ENCODE data around the gene OLA1. TPM values are rescaled to one million over a fixed set of nuclear protein-coding genes. Genes with fewer than 3 reads are reported as not detected.

OLA1 gene
- total and polyA plus RNA-seq, 9 of the 15 experiments (the other 6 are each of a cell fraction or from before 2014, with no cell fraction given) = 208 to 353 (median 225) TPM

GRCh38 chr2:174047746-174048145 is 200.6 kb downstream of the OLA1 start:
- Histone ChIP-seq H3K9ac (ENCODE audit: insufficient read depth in 1 of 2, low read depth in 2 of 2, low read length in 2 of 2) (0 out of 4 replicates have a peak overlapping the region, but pooled peaks of 1 of the 2 experiments have one; percentile 21), H3K27ac (ENCODE audit: extremely low read depth, low read depth, low read length) (no peak overlapping the region), H2AFZ (ENCODE audit: low read depth, low read length) (no peak overlapping the region), H3K4me1 (replicated peaks in 1 of 2; ENCODE audit: control insufficient read depth in 2 of 2, insufficient read depth in 2 of 2, low read length in 2 of 2) (peaks cover 7 to 14% of the 10 kb centered on the region in 2 experiments; a peak in 4 of 5 replicates), H3K4me3 (no peak overlapping the region), H3K36me3 (ENCODE audit: control insufficient read depth, insufficient read depth, low read length) (no peaks in the 10 kb centered on the region), H3K9me3 (replicated peaks; ENCODE audit: control insufficient read depth, insufficient read depth, low read depth, low read length) (no peaks in the 10 kb centered on the region), H4K20me1 (replicated peaks; ENCODE audit: control insufficient read depth, insufficient read depth, low read length) (no peaks in the 10 kb centered on the region), H3K27me3 (ENCODE audit: control insufficient read depth in 2 of 2, insufficient read depth in 2 of 2, low read length in 2 of 2) (no peaks in the 10 kb centered on the region; a peak in 2 of 5 replicates), H3K4me2 (ENCODE audit: insufficient read depth, low read length) (no peak overlapping the region), H3K79me2 (ENCODE audit: control insufficient read depth, insufficient read depth, low read length) (no peaks in the 10 kb centered on the region), H3K9me1 (ENCODE audit: control insufficient read depth, insufficient read depth, low read length) (no peaks in the 10 kb centered on the region)
- intact Hi-C loops (cut with micrococcal nuclease) = no loop called here
- ChIA-PET POLR2A (interaction anchor here (0.6 kb wide), 1 partner anchor 12 kb away, joined by 3 read pairs; no protein-coding TSS in a partner anchor), CTCF (ENCODE audit: low intra/inter-chr PET ratio) (no interaction called here)
- no peak for TF ChIP-seq ZNF184 (CRISPR knock-in tag; IDR thresholded peaks at IDR 0.05)
- TF ChIP-seq TAL1 (IDR thresholded peaks at IDR 0.05) = no peak
- TF ChIP-seq XRCC5 (IDR thresholded peaks at IDR 0.05; ENCODE audit: low read depth, low read length) = no peak
- TF ChIP-seq NR4A1 (CRISPR knock-in tag; IDR thresholded peaks at IDR 0.05) = no peak
- TF ChIP-seq NR4A1 (tag; IDR thresholded peaks at IDR 0.05) = no peak
- FAIRE-seq (no peak), ATAC-seq (no peak), DNase-seq (ENCODE audit: extremely low read depth in 1 of 4, low spot score in 3 of 4) (no peak)
- 67% methylated on average over 9 of the region's 9 CpGs for WGBS (ENCODE audit: insufficient coverage, low coverage, missing lambda C conversion rate)
- in situ Hi-C loops (cut with MboI) = loop anchor here (10.0 kb wide), 1 partner anchor 297 kb away; no protein-coding TSS in a partner anchor
- BruUV-seq (replicated peaks) = no TSS peak

- no peak overlapping the region for H3K27ac ChIP-seq (ENCODE audit: extremely low read depth, low read depth, low read length)
- H4K20me1 ChIP-seq (replicated peaks; ENCODE audit: control insufficient read depth, insufficient read depth, low read length) = no peaks in the 10 kb centered on the region
- ATAC-seq (no peak), FAIRE-seq (no peak), DNase-seq (ENCODE audit: extremely low read depth in 1 of 4, low spot score in 3 of 4) (no peak)
- intact Hi-C loops (cut with micrococcal nuclease) (no loop called here), in situ Hi-C loops (cut with MboI) (loop anchor here (10.0 kb wide), 1 partner anchor 299 kb away; no protein-coding TSS in a partner anchor)
- no peak overlapping the region for H3K4me3 ChIP-seq
- H3K9ac ChIP-seq (ENCODE audit: insufficient read depth in 1 of 2, low read depth in 2 of 2, low read length in 2 of 2) = no peak overlapping the region
- TF ChIP-seq U2AF1 (optimal IDR thresholded peaks at IDR 0.05; ENCODE audit: low read depth, low read length) (no peak), TFAM (CRISPR knock-in tag; conservative IDR thresholded peaks at IDR 0.05) (no peak)
- ChIA-PET CTCF (ENCODE audit: low intra/inter-chr PET ratio) (no interaction called here), POLR2A (no interaction called here)
- no peaks in the 10 kb centered on the region for H3K9me3 ChIP-seq (replicated peaks; ENCODE audit: control insufficient read depth, insufficient read depth, low read depth, low read length)
- no TSS peak for BruUV-seq (replicated peaks)
- WGBS (ENCODE audit: insufficient coverage, low coverage, missing lambda C conversion rate) = 3% methylated on average over 3 of the region's 3 CpGs
- H3K4me1 ChIP-seq (replicated peaks in 1 of 2; ENCODE audit: control insufficient read depth in 2 of 2, insufficient read depth in 2 of 2, low read length in 2 of 2) = peaks cover 0 to 7% of the 10 kb centered on the region in 2 experiments; a peak in 3 of 5 replicates
- H3K79me2 ChIP-seq (ENCODE audit: control insufficient read depth, insufficient read depth, low read length) = no peaks in the 10 kb centered on the region
- H3K9me1 ChIP-seq (ENCODE audit: control insufficient read depth, insufficient read depth, low read length) = no peaks in the 10 kb centered on the region
- no peaks in the 10 kb centered on the region for H3K36me3 ChIP-seq (ENCODE audit: control insufficient read depth, insufficient read depth, low read length)
- H3K4me2 ChIP-seq (ENCODE audit: insufficient read depth, low read length) = no peak overlapping the region
- H2AFZ ChIP-seq (ENCODE audit: low read depth, low read length) = no peak overlapping the region
- H3K27me3 ChIP-seq (ENCODE audit: control insufficient read depth in 2 of 2, insufficient read depth in 2 of 2, low read length in 2 of 2) = no peaks in the 10 kb centered on the region; a peak in 2 of 5 replicates
Observed at GRCh38 chr2:174046172-174046571, 202.2 kb downstream of the OLA1 start.

Measured in K562 (cell line).